Measurements from ENCODE around the gene IL19. TPM values are rescaled to one million over a fixed set of nuclear protein-coding genes. Genes with fewer than 3 reads are reported as not detected.

IL19 gene
- total and polyA plus RNA-seq, 2 of the 13 experiments (the other 11 are each of a cell fraction or from before 2014, with no cell fraction given), result not detected

GRCh38 chr1:206722751-206723461, 47.7 kb upstream of the IL19 start:
- H3K4me3 ChIP-seq (replicated peaks in 1 of 3; ENCODE audit: insufficient read depth in 1 of 3, low read depth in 2 of 3, low read length in 3 of 3), result no peak overlapping the region
- peaks cover 23% of the 10 kb centered on the region for H3K79me2 ChIP-seq (ENCODE audit: insufficient read depth, low read length)
- no peak overlapping the region for H3K27ac ChIP-seq (ENCODE audit: extremely low read length, insufficient read depth, low read length)
- 93% methylated on average over 15 of the region's 17 CpGs for WGBS (ENCODE audit: low lambda C conversion rate)
- BruUV-seq (replicated peaks), result no TSS peak
- in situ Hi-C loops (cut with HindIII; ENCODE audit: extremely low pct_ligation_motif_present, low pct_unique_long_range_greater_than_20kb), result no loop called here
- intact Hi-C loops (cut with micrococcal nuclease; ENCODE audit: unreplicated experiment), result no loop called here
- H3K9ac ChIP-seq (ENCODE audit: insufficient read depth, low read depth, low read length), result no peak overlapping the region
- ATAC-seq, result no peak
- no peaks in the 10 kb centered on the region for H3K36me3 ChIP-seq (replicated peaks in 1 of 2; ENCODE audit: control insufficient read depth in 1 of 2, insufficient read depth in 2 of 2, low read length in 2 of 2)
- H3K9me3 ChIP-seq (ENCODE audit: low read length), result no peaks in the 10 kb centered on the region
- ChIA-PET CTCF (ENCODE audit: low intra/inter-chr PET ratio, low total read pairs) (no interaction called here), POLR2A (no interaction called here)
- H4K20me1 ChIP-seq (ENCODE audit: insufficient read depth, low read length), result peaks cover 31% of the 10 kb centered on the region
- H3K27me3 ChIP-seq (ENCODE audit: control insufficient read depth in 1 of 2, insufficient read depth in 2 of 2, low read length in 2 of 2), result no peaks in the 10 kb centered on the region
- no peak for FAIRE-seq
- H3K4me2 ChIP-seq (ENCODE audit: low read depth, low read length), result no peak overlapping the region
- no peak for DNase-seq (ENCODE audit: low spot score)
- H2AFZ ChIP-seq (ENCODE audit: low read length), result no peak overlapping the region
- peaks cover 23% of the 10 kb centered on the region for H3K4me1 ChIP-seq (ENCODE audit: insufficient read depth, low read length)
- TF ChIP-seq ZNF724P (CRISPR knock-in tag; IDR thresholded peaks at IDR 0.05; ENCODE audit: borderline replicate concordance) (no peak), SMARCE1 (IDR thresholded peaks at IDR 0.05; ENCODE audit: borderline replicate concordance) (no peak), MLLT10 (CRISPR knock-in tag; IDR thresholded peaks at IDR 0.05) (no peak), DRAP1 (CRISPR knock-in tag; IDR thresholded peaks at IDR 0.05) (no peak), NAIF1 (CRISPR knock-in tag; IDR thresholded peaks at IDR 0.05; ENCODE audit: borderline replicate concordance) (no peak), ZNF782 (CRISPR knock-in tag; IDR thresholded peaks at IDR 0.05; ENCODE audit: borderline replicate concordance) (no peak), ZNF24 (IDR thresholded peaks at IDR 0.05) (no peak), ZXDC (CRISPR knock-in tag; IDR thresholded peaks at IDR 0.05) (no peak), ATF7-NPFF (CRISPR knock-in tag; IDR thresholded peaks at IDR 0.05; ENCODE audit: low read depth) (no peak), SNAI1 (CRISPR knock-in tag; IDR thresholded peaks at IDR 0.05; ENCODE audit: borderline replicate concordance) (no peak)
- TF ChIP-seq, protein P1, sequence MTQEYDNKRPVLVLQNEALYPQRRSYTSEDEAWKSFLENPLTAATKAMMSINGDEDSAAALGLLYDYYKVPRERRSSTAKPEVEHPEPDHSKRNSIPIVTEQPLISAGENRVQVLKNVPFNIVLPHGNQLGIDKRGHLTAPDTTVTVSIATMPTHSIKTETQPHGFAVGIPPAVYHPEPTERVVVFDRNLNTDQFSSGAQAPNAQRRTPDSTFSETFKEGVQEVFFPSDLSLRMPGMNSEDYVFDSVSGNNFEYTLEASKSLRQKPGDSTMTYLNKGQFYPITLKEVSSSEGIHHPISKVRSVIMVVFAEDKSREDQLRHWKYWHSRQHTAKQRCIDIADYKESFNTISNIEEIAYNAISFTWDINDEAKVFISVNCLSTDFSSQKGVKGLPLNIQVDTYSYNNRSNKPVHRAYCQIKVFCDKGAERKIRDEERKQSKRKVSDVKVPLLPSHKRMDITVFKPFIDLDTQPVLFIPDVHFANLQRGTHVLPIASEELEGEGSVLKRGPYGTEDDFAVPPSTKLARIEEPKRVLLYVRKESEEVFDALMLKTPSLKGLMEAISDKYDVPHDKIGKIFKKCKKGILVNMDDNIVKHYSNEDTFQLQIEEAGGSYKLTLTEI (CRISPR knock-in tag; conservative IDR thresholded peaks at IDR 0.05), result no peak
- TF ChIP-seq, protein P2, sequence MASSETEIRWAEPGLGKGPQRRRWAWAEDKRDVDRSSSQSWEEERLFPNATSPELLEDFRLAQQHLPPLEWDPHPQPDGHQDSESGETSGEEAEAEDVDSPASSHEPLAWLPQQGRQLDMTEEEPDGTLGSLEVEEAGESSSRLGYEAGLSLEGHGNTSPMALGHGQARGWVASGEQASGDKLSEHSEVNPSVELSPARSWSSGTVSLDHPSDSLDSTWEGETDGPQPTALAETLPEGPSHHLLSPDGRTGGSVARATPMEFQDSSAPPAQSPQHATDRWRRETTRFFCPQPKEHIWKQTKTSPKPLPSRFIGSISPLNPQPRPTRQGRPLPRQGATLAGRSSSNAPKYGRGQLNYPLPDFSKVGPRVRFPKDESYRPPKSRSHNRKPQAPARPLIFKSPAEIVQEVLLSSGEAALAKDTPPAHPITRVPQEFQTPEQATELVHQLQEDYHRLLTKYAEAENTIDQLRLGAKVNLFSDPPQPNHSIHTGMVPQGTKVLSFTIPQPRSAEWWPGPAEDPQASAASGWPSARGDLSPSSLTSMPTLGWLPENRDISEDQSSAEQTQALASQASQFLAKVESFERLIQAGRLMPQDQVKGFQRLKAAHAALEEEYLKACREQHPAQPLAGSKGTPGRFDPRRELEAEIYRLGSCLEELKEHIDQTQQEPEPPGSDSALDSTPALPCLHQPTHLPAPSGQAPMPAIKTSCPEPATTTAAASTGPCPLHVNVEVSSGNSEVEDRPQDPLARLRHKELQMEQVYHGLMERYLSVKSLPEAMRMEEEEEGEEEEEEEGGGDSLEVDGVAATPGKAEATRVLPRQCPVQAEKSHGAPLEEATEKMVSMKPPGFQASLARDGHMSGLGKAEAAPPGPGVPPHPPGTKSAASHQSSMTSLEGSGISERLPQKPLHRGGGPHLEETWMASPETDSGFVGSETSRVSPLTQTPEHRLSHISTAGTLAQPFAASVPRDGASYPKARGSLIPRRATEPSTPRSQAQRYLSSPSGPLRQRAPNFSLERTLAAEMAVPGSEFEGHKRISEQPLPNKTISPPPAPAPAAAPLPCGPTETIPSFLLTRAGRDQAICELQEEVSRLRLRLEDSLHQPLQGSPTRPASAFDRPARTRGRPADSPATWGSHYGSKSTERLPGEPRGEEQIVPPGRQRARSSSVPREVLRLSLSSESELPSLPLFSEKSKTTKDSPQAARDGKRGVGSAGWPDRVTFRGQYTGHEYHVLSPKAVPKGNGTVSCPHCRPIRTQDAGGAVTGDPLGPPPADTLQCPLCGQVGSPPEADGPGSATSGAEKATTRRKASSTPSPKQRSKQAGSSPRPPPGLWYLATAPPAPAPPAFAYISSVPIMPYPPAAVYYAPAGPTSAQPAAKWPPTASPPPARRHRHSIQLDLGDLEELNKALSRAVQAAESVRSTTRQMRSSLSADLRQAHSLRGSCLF (CRISPR knock-in tag; IDR thresholded peaks at IDR 0.05; ENCODE audit: borderline replicate concordance), result no peak
- TF ChIP-seq, protein P3, sequence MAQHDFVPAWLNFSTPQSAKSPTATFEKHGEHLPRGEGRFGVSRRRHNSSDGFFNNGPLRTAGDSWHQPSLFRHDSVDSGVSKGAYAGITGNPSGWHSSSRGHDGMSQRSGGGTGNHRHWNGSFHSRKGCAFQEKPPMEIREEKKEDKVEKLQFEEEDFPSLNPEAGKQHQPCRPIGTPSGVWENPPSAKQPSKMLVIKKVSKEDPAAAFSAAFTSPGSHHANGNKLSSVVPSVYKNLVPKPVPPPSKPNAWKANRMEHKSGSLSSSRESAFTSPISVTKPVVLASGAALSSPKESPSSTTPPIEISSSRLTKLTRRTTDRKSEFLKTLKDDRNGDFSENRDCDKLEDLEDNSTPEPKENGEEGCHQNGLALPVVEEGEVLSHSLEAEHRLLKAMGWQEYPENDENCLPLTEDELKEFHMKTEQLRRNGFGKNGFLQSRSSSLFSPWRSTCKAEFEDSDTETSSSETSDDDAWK (CRISPR knock-in tag; IDR thresholded peaks at IDR 0.05), result no peak
